GM10266 (cell line): ENCODE measurements around the gene RUNX1.

Source experiments
- DNase-seq: peaks from one replicate; pipeline ENCODE4 v3.0.0; 2012; ENCODE audit errors: extremely low spot score
- TF ChIP-seq, protein P1 (sequence below): IDR thresholded peaks from 2 replicates; pipeline ENCODE4 v1.5.1; 2012; ENCODE audit warnings: mild to moderate bottlenecking, low read depth; ENCODE audit not compliant: control insufficient read depth, insufficient read depth; ENCODE audit errors: missing control alignments

The RUNX1 gene

DNA sequence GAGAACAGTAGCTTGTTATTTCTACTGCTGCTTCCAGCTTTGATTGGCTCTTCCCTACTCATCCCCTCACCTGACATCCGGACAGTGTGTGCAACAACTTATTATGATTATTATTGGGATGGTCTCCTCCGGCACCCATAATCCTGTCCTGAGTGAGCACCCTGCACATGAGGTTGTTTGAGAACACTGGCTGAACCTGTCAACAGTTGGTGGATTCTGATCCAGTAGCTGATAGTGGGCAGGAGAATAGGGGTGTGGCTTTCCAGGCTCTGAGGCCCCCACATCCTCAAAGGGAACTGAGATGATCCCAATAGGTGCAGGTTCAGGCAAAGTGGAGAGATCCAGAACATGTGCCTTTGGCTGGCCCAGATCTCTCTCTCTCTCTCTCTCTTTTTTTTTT is 60.5 kb downstream of the RUNX1 start:
- DNase-seq, result no peak
- TF ChIP-seq, protein P1, sequence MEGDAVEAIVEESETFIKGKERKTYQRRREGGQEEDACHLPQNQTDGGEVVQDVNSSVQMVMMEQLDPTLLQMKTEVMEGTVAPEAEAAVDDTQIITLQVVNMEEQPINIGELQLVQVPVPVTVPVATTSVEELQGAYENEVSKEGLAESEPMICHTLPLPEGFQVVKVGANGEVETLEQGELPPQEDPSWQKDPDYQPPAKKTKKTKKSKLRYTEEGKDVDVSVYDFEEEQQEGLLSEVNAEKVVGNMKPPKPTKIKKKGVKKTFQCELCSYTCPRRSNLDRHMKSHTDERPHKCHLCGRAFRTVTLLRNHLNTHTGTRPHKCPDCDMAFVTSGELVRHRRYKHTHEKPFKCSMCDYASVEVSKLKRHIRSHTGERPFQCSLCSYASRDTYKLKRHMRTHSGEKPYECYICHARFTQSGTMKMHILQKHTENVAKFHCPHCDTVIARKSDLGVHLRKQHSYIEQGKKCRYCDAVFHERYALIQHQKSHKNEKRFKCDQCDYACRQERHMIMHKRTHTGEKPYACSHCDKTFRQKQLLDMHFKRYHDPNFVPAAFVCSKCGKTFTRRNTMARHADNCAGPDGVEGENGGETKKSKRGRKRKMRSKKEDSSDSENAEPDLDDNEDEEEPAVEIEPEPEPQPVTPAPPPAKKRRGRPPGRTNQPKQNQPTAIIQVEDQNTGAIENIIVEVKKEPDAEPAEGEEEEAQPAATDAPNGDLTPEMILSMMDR, result no peak

DNA sequence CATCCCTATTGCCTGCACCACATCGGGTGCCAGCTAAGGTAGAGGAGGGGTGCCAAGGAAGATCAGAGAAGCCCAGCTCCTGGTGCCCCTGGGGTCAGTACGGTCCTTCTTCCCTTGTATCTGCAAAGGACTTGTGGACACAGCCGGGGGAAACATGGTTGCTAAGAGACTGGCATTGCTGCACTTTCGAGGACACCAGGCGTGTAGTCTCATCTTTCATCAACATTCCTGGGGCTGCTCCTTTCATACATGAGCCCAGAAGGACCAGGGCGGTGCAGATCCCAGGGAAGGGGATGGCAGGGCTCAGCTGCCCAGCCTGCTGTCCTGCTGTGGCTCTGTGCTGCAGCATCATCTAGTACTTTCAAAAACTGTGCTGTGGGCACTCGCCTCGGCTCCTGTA is 61.0 kb downstream of the RUNX1 start:
- TF ChIP-seq, protein P1, result no peak

DNA sequence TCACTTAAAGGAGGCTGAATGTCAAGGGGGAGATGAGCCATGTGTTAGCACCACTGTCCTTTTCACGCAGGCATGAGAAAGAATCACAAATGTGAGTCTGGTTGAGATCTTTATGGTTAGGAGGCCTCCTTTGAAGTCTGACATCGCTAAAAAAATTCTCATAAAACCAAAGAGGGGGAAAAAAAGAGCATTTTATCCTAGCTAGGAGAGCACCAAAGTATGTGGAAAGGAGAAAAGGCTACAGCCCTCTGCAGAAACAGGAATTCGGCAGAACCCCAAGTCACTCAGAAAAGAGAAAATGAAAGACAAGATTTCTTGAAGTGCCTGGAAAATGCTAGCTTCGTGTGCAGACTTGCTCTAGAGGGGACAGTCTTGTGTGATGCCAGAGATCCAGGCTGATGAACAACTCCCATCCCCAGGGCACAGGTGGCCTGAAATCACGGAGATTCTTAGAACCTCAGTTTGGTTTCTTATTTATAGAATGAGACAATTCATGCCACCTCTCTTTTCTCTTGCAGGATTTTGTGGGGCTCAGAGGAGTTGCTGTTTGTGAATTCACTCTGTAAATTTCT is 61.5 kb downstream of the RUNX1 start:
- TF ChIP-seq, protein P1, result no peak

More for the DNA sequence above, 61.0 kb downstream of the RUNX1 start:
- no peak for DNase-seq

DNA sequence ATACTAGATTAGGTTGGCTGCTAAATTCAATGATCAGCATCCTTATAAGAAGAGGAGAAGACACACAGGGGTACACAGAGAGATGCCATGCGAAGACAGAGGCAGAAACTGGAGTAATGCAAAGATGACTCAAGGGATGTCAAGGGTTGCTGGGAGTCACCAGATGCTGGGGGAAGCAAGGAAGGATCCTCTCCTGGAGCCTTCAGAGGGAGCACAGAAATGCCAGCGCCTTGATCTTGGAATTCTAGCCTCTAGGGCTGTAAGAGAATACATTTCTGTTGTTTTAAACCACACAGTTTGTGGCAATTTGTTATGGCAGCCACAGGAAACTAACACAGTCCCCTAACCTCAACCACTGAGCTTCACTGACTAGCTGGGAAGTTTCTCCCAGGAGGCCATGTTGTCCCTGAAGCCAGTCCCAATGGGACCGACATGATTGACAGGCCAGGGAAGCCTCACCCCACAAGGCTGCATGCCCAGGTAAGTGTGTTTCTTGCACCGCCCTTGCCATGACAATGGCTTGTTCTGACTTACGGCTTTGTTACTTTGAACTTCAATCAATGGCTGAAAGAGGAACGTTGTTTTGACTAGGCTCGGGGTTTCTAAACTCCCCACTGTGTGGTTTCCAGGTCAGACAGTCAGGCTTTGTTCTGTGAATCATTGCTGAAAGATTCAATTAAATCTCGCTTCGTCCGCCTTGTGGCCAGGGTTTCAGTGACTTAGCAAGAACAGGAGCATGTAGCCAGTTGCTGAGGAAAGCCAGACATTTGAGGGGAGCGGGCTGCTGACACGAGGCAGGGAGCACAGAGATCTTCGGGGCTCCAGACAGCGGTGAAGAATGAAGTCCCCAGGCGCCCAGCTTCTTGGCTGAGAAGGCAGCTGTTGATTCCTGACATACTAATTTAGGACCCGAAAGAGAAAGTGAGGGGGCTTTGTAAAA is 62.3 kb downstream of the RUNX1 start:
- DNase-seq, result peak; percentile 52

More for the DNA sequence above, 61.5 kb downstream of the RUNX1 start:
- peak; percentile 31 for DNase-seq

DNA sequence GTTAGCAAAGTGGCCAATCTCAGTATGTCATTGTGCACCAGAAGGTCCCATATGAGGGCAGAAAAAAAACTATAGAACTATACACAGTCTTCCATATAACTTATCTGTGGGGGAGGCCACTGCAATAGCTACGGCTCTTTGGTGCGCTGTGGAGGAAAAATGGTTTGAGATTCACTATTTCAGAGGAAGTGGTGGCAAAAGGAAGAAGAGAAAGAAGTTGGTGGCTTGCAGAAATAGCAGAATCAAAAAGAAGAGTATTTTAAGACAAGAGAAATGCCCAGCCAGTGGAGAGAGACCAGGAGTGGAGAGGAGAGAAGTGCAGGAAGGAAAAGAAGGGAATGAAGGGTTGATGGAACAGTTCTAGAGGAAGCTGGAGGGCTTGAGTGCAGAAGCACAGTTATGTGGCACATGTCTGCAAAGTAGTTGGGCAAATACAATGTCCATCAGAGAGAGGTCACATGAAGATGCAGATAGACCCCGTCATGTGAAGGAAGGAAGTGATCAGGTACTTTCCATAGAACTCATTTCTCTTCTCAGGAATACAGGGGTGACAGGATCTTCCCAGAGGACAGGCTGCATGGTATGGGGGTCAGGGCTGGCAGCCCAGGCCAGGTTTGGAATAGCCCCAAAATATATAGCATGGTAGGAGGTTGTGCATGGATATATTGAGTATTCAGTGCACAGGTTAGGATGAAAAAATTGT is 64.6 kb downstream of the RUNX1 start:
- TF ChIP-seq, protein P1, result no peak
- DNase-seq, result no peak

More for the DNA sequence above, 62.3 kb downstream of the RUNX1 start:
- TF ChIP-seq, protein P1, result no peak

DNA sequence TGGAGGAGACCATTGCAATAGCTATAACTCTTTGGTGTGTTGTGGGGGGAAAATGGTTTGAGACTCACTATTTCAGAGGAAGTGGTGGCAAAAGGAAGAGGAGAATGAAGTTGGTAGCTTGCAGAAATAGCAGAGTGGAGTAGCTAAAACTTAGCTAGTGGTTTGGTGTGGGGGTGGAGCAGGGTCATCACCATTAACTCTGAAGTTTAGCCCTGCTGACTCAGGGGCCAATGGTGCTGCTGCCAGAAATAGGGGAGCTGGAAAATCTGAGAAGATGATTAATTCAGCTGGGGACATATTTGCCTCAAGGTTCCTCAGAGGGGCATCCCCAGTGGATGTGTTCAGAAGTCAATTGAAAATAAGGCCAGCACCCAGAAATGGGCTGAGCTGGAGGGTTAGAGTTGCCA is 65.4 kb downstream of the RUNX1 start:
- TF ChIP-seq, protein P1, result no peak
- peak; percentile 11 for DNase-seq
